Measurements from ENCODE around the gene IFITM1. TPM values are rescaled to one million over a fixed set of nuclear protein-coding genes. Genes with fewer than 3 reads are reported as not detected.
"Not testable (repeated sequence)": the region's sequence is repeated elsewhere in the genome, so short reads cannot be mapped to it uniquely, and the experiment has no call there.

IFITM1 gene
- polyA plus RNA-seq, 1 donor (not counting 4 experiments of a cell fraction or from before 2014, with no cell fraction given), result 333 TPM

DNA sequence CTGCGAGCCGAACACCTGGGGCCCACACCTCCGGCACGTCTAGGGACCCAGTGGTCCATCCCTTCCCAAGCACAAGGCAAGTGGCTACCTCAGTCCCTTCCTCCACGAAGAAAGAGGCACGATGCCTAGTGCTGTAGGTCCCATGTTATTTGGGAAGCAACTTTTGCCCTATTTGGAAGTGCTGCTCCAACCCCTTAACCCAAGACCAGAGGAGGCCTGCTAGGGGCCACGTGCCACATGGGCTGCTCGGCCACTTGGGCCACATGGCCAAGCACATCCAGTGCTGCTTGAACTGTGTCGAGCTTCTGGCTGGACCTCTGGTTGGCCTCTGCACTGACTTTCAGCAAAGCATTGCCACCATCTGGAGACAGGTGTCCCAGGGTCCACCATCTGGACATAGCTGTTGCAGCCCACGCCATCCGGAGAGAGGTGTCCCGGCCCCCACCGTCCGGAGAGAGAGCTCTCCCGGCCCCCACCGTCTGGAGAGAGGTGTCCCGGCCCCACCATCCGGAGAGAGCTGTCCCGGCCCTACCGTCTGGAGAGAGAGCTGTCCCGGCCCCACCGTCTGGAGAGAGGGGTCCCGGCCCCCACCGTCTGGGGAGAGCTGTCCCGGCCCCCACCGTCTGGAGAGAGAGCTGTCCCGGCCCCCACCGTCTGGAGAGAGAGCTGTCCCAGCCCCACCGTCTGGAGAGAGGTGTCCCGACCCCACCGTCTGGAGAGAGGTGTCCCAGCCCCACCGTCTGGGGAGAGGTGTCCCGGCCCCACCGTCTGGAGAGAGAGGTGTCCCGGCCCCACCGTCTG, 49.0 kb downstream of the IFITM1 start:
- Histone ChIP-seq H3K9ac (ENCODE audit: control insufficient read depth, extremely low read depth, insufficient read depth, low read length) (no peak overlapping the region), H3K9me3 (ENCODE audit: control insufficient read depth, low read depth, low read length) (peaks cover 4% of the 10 kb centered on the region), H2AFZ (ENCODE audit: control insufficient read depth, low read length) (no peak overlapping the region), H3K79me2 (ENCODE audit: control insufficient read depth, insufficient read depth, low read length) (no peaks in the 10 kb centered on the region), H3K27ac (ENCODE audit: control insufficient read depth, insufficient read depth, low read length) (no peak overlapping the region), H3K27me3 (ENCODE audit: control insufficient read depth, extremely low read depth, insufficient read depth, low read length) (peaks cover 20% of the 10 kb centered on the region), H3K9me1 (ENCODE audit: control insufficient read depth, extremely low read depth, insufficient read depth, low read length) (no peaks in the 10 kb centered on the region), H3K36me3 (ENCODE audit: control insufficient read depth in 2 of 2, extremely low read depth in 1 of 2, insufficient read depth in 2 of 2, low read length in 2 of 2) (no peaks in the 10 kb centered on the region), H3K4me3 (ENCODE audit: control insufficient read depth in 2 of 3, extremely low read depth in 1 of 3, insufficient read depth in 2 of 3, low read depth in 1 of 3, low read length in 3 of 3) (no peak overlapping the region), H3K4me2 (ENCODE audit: control insufficient read depth, extremely low read depth, insufficient read depth, low read depth, low read length) (no peak overlapping the region), H4K20me1 (ENCODE audit: control insufficient read depth, extremely low read depth, insufficient read depth, low read length) (no peaks in the 10 kb centered on the region), H3K4me1 (ENCODE audit: control insufficient read depth, extremely low read depth, insufficient read depth, low read length) (peaks cover 19% of the 10 kb centered on the region)
- TF ChIP-seq CTCF (optimal IDR thresholded peaks at IDR 0.05 in 1 of 3, IDR thresholded peaks at IDR 0.05 in 1 of 3, conservative IDR thresholded peaks at IDR 0.05 in 1 of 3; ENCODE audit: extremely low read depth in 1 of 3, insufficient read depth in 2 of 3, low read length in 3 of 3), result no peak
- no peak for TF ChIP-seq EZH2 (IDR thresholded peaks at IDR 0.05; ENCODE audit: low read length)
- dilution Hi-C loops (cut with MboI; ENCODE audit: extremely low pct_ligation_motif_present, low sequenced_read_pairs), result no loop called here
- FAIRE-seq (no peak), DNase-seq (ENCODE audit: low read depth, low spot score) (no peak)

- H3K36me3 ChIP-seq (ENCODE audit: control insufficient read depth in 2 of 2, extremely low read depth in 1 of 2, insufficient read depth in 2 of 2, low read length in 2 of 2); H3K79me2 ChIP-seq (ENCODE audit: control insufficient read depth, insufficient read depth, low read length); H3K9me1 ChIP-seq (ENCODE audit: control insufficient read depth, extremely low read depth, insufficient read depth, low read length); H3K4me2 ChIP-seq (ENCODE audit: control insufficient read depth, extremely low read depth, insufficient read depth, low read depth, low read length); H3K4me3 ChIP-seq (ENCODE audit: control insufficient read depth in 2 of 3, extremely low read depth in 1 of 3, insufficient read depth in 2 of 3, low read depth in 1 of 3, low read length in 3 of 3); H3K9me3 ChIP-seq (ENCODE audit: control insufficient read depth, low read depth, low read length); H3K9ac ChIP-seq (ENCODE audit: control insufficient read depth, extremely low read depth, insufficient read depth, low read length); H3K27ac ChIP-seq (ENCODE audit: control insufficient read depth, insufficient read depth, low read length); DNase-seq (ENCODE audit: low read depth, low spot score); FAIRE-seq; dilution Hi-C loops (cut with MboI; ENCODE audit: extremely low pct_ligation_motif_present, low sequenced_read_pairs); H2AFZ ChIP-seq (ENCODE audit: control insufficient read depth, low read length); H4K20me1 ChIP-seq (ENCODE audit: control insufficient read depth, extremely low read depth, insufficient read depth, low read length): not testable (repeated sequence)
- Histone ChIP-seq H3K4me1 (ENCODE audit: control insufficient read depth, extremely low read depth, insufficient read depth, low read length) (peaks cover 19% of the 10 kb centered on the region), H3K27me3 (ENCODE audit: control insufficient read depth, extremely low read depth, insufficient read depth, low read length) (peaks cover 26% of the 10 kb centered on the region)
These were observed 49.6 kb downstream of the IFITM1 start for GRCh38 chr11:363443-363805.

Measured in keratinocyte (primary cell).